Measurements from ENCODE around the gene C1QTNF8. TPM values are rescaled to one million over a fixed set of nuclear protein-coding genes. Genes with fewer than 3 reads are reported as not detected.

Gene C1QTNF8
- total RNA-seq, 1 donor from 2014 or later, result not detected

DNA sequence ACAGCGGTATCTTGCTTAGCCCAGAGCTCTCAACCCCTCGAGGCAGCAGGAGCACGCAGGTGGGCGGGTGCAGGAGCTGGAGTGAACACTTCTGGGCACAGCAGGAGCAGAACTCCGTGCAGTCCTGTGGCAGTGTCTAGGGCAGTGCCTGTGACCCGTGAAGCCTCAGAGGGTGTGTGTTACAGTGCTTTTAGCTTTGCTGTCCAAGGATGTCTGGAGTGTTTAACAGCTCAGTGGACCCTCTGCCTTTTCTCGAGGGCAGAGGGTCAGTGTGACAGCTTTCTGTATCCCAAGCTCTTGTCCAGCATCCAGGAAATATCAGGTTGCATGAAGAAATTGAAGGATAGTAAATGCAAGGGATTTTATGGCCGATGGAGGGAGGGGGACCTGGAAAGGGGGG is 39.8 kb downstream of the C1QTNF8 start:
- Mint-ChIP-seq H3K27me3 (peaks cover 7% of the 10 kb centered on the region), H3K36me3 (ENCODE audit: low read depth) (no peaks in the 10 kb centered on the region), H3K4me1 (no peaks in the 10 kb centered on the region), H3K4me3 (no peak overlapping the region), H3K9me3 (peaks cover 4% of the 10 kb centered on the region), H3K27ac (no peak overlapping the region)
- TF ChIP-seq CTCF (IDR thresholded peaks at IDR 0.05), result no peak
- intact Hi-C loops (cut with micrococcal nuclease), result no loop called here
- POLR2A ChIA-PET, result no interaction called here
- ATAC-seq (ENCODE audit: low read depth) (no peak), DNase-seq (no peak)
- CTCF ChIA-PET, result no interaction called here

DNA sequence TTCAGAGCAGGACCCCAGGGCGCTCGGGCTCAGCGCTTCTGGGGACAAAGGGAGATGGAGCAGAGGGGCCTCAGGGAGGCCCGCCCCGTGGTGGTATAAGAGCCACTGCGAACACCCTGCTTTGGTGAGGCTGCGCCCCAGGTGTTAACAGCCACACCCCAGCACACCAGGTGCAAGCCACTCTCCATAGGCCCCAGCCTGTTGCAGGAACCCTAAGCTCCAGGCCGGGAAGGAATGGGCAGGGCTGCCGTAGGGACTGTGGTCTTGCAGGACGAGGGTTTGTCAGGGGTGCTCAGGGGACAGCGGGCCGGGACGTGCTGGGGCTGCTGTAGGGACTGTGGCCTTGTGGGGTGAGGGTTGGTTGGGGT is 40.5 kb downstream of the C1QTNF8 start:
- ATAC-seq (ENCODE audit: low read depth), result no peak
- Mint-ChIP-seq H3K27ac (no peak overlapping the region), H3K36me3 (ENCODE audit: low read depth) (no peaks in the 10 kb centered on the region), H3K4me3 (no peak overlapping the region), H3K4me1 (no peaks in the 10 kb centered on the region), H3K9me3 (peaks cover 4% of the 10 kb centered on the region), H3K27me3 (peaks cover 7% of the 10 kb centered on the region)
- no peak for DNase-seq
- ChIA-PET CTCF (no interaction called here), POLR2A (no interaction called here)
- no peak for TF ChIP-seq CTCF (IDR thresholded peaks at IDR 0.05)
- intact Hi-C loops (cut with micrococcal nuclease), result no loop called here

- Mint-ChIP-seq H3K9me3 (peaks cover 4% of the 10 kb centered on the region), H3K27ac (no peak overlapping the region), H3K4me3 (no peak overlapping the region), H3K4me1 (no peaks in the 10 kb centered on the region), H3K27me3 (peaks cover 7% of the 10 kb centered on the region), H3K36me3 (ENCODE audit: low read depth) (no peaks in the 10 kb centered on the region)
- no peak for TF ChIP-seq CTCF (IDR thresholded peaks at IDR 0.05)
- ATAC-seq (ENCODE audit: low read depth), result no peak
- intact Hi-C loops (cut with micrococcal nuclease), result no loop called here
- DNase-seq, result no peak
- CTCF ChIA-PET, result no interaction called here
- POLR2A ChIA-PET, result no interaction called here
Measured at GRCh38 chr16:1054660-1055556, 41.1 kb downstream of the C1QTNF8 start.

DNA sequence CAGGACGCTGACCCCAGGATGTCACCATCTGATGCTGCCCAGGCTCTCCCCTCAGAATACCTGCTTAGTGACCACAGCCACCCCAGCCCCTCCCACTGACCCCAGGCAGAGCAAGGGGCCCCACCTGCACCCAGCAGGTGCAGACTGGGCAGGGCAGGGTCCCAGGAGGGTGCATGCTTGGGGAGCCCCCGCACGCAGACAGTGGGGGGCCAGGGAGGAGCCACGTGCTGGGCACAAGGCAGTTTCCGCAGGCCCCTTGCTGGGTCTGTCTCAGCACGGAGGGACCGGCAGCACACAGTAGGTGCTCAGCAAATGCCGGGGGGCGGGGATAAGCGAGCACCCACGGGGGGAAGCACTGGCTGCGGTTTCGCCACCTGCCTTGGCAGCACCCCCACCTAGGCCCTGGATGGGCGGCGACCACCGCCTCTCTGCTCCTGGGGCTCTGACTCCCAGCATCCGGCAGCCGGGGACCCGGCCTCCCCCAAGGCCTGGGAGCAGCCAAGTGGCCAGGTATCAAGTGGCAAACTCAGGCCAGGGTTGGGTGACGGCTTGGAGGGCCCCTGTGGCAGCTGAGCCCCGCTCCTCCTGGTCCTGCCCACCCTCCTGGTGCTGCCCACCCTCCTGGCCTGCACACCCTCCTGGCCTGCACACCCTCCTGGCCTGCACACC is 42.2 kb downstream of the C1QTNF8 start:
- TF ChIP-seq CTCF (IDR thresholded peaks at IDR 0.05), result no peak
- intact Hi-C loops (cut with micrococcal nuclease), result no loop called here
- CTCF ChIA-PET, result no interaction called here
- no peak overlapping the region for H3K4me3 Mint-ChIP-seq
- H3K27me3 Mint-ChIP-seq, result peaks cover 7% of the 10 kb centered on the region
- no peaks in the 10 kb centered on the region for H3K9me3 Mint-ChIP-seq
- no peaks in the 10 kb centered on the region for H3K36me3 Mint-ChIP-seq (ENCODE audit: low read depth)
- no peaks in the 10 kb centered on the region for H3K4me1 Mint-ChIP-seq
- no peak overlapping the region for H3K27ac Mint-ChIP-seq
- POLR2A ChIA-PET, result no interaction called here
- DNase-seq (no peak), ATAC-seq (ENCODE audit: low read depth) (no peak)

DNA sequence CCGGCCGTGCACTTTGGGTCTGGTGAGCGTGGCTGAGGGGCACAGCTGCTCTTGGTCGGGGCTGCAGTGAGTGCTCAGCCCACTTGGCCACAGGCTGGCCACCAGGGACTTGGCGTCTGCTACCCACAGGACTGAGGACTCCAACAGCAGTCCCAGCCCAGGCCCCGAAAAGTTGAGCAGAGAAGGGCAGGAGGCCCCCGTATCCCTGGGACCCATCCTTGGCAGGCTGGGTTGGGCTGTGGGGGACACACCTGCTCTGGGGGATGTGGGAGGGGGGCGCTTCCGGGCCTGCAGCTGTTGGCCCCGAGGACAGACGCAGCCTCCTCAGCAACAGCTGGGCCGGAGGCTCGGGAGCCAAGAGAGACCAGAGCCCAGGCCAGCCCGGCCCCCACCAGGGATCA is 42.9 kb downstream of the C1QTNF8 start:
- ATAC-seq (ENCODE audit: low read depth) (no peak), DNase-seq (no peak)
- H3K4me1 Mint-ChIP-seq, result no peaks in the 10 kb centered on the region
- peaks cover 7% of the 10 kb centered on the region for H3K27me3 Mint-ChIP-seq
- ChIA-PET CTCF (no interaction called here), POLR2A (no interaction called here)
- no peak for TF ChIP-seq CTCF (IDR thresholded peaks at IDR 0.05)
- intact Hi-C loops (cut with micrococcal nuclease), result no loop called here
- no peaks in the 10 kb centered on the region for H3K36me3 Mint-ChIP-seq (ENCODE audit: low read depth)
- no peaks in the 10 kb centered on the region for H3K9me3 Mint-ChIP-seq
- no peak overlapping the region for H3K27ac Mint-ChIP-seq
- H3K4me3 Mint-ChIP-seq, result no peak overlapping the region

All from activated B cell treated with CpG ODN at 0.5 μM for 24 hours (primary cell).